Activated T-cell treated with anti-CD3 and anti-CD28 coated beads for 48 hours (primary cell): ENCODE results near the gene TADA2A.

ENCODE experiments used
- DNase-seq: peaks from one replicate; pipeline ENCODE4 v3.0.0-alpha.2; 2020; ENCODE audit warnings: low read depth

Gene TADA2A, protein sequence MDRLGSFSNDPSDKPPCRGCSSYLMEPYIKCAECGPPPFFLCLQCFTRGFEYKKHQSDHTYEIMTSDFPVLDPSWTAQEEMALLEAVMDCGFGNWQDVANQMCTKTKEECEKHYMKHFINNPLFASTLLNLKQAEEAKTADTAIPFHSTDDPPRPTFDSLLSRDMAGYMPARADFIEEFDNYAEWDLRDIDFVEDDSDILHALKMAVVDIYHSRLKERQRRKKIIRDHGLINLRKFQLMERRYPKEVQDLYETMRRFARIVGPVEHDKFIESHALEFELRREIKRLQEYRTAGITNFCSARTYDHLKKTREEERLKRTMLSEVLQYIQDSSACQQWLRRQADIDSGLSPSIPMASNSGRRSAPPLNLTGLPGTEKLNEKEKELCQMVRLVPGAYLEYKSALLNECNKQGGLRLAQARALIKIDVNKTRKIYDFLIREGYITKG

DNA sequence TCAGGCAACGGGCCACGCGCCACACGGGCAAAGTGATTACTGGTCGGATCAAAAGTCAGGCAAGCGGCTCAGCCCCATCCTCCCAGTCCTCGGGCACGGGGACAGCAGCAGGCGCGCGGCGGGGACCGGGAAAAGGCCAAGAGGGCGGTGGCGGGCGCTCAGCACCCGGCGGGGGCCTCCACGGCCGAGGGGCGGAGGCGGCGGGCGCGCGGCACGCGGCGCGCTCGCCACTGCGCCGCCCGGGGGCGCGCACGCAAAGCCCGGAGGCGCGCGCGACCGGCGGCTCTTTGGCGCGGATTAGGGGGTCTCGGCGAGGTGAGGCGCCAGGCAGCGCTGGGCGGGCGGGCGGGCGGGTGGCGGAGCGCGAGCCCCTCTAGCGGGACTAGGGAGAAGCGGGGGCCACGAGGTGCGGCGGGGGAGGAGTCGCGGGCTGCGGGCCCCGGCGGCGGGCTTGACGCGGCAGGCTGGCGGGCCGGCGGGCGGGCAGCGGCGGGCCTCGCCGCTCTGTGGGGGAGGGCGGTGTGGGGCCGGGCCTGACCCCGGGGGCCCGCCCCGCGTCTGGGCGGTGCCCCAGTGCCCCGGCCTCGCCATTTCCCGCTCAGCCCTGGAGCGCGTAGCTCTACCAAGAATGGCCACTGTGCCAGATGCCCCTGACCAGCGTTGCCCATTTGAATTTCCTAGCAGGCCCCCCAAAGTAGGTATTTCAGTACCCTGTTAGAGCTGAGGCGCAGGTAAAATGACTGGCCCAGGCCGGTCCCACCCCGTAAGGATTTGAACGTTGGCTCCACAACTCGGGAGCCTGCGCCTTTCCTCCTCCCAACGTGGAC, at the start of gene TADA2A, which contains the start of gene ACACA:
TADA2A (plus strand) TSS at position 252 of the 827 bp plus-strand sequence. CDS start 4,480 bp downstream, outside the sequence.
ACACA (minus strand) TSS at position 202 of the 827 bp plus-strand sequence. CDS start 537 bp downstream, outside the sequence.
- peak; percentile 83 for DNase-seq

DNA sequence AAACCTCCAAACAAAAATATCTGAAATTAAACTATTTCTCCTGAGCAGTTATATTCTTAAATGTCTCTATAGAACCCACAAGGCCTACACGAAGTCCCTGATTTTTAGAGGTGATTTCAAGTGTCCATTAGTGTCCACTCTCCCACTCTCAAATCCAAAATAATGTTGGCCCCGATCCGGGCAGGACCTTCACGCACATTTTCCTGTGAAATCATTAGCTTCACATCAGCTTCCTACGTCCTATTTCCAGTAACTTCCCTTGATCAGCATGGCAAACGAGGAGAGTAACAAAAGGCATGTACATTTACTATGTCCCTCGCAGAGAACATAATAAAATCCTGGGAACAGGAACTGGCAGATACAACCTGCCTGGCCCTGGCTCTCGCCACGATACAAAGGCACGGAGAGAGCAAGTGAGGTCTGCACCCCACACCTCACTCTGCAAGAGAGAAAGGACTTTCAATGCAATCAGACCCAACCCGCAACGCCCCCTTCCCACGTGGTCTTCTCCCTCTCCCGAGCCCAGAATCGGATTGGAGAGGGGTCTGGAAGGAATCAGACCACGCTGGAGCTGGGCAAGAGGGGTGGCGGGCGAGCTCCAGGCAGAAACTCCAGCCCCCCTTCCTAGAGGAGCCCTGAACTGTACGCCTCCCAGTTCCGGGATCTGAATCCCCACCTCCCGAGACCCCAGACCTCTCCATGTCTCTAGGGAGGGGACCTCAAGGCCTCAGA, 48.4 kb upstream of the TADA2A start:
- DNase-seq: peak; percentile 36

DNA sequence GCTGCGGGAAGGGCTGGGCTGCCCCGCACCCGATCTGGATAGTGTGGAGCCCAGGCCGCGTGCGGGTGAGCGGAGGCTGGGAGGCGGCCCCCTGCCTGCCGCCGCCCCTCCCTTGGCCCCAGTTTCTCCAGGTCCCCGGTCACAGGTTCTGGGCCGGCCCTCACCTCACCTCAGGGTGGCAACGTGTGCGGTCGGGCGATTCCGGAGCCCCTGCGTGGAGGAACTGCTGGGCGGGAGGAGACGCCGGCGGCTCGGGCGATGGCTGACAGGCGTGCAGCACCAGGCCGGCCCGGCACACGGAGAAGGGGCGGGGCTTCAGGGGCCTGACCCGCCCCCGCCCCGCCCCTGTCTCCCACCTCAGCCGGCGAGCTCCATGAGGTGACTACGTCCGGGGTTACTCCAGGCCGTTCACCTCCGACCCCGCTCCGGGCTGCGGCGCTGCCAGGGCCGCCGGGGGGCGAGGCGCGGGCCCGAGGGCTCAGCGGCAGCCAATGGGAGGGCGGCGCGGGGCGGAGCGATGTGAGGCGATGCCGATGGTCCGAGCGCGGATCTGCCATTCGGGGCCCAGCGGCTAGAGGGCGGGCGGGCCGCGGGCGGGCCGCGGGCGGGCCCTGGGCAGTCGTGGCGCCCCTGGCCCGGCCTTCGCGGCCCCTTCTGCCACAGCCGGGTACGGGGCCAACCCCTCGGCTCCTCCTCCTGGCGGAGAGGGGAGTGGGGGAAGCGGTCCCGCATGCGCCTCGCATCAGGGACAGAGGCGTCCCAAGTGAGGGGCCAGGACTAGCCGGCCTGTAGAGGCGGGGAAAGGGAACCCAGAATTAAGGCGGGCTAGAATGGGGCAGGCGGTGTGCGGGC, 47.6 kb upstream of the TADA2A start:
- DNase-seq: peak; percentile 97

DNA sequence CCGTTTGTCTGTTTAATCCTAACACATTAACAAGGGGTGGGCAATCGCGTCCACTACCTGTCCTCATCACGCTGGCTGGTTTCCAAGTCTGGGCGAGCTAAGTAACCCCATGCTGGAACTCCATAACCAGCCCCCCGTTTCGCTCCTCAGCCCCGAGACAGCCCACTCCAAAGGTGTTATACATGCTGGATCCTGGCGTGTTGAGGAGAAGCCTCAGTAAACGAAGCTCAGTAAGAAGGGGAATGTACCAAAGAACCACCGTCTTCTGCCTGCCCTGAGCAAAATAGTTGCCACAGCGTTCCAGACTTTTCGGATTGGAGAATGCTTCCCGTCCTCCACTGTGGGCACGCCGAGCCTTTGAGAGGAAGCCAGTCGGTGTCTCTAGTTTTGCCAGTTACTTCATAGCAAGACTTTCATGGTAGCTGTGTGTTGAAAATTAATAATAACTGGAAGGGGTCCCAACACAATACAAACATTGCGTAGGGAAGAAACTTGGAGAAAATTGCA, 47.0 kb upstream of the TADA2A start:
- DNase-seq: no peak

DNA sequence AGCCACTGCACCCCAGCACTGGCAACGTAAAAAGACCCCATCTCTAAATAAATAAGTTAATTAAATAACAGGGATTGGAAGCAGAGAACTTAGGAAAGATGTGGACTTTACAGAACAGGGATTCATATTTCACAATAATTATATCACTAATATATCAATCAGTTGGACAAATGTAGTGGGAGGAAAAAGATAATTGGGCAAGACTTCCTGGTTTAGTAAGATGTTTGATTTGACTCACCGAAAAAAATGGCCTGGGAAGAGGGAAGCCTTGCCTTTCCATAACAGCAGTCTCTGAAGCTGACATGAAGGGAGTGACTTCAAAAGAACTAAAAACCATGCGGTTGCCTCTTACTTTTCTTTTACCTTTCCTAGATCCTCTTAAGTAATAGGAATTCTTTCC, 46.1 kb upstream of the TADA2A start:
- no peak for DNase-seq

DNA sequence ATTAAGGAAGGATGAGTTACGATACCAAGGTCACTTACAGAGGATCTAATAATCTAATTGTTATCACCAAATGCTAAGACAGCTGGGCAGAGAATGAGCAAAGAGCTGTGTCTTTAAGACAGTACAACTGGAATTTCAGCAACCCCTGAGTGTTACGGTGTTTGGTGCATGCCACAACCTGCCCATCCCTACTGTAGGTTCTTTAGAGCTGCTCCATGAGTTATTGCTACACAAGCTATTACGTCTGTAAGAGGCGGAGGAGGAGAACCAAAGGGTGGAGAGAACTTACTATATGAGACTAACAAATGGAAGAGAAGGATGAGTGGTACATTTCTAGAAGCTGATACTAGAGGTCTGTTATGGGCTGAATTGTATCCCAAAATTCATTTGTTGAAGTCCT, 45.1 kb upstream of the TADA2A start:
- DNase-seq: no peak

DNA sequence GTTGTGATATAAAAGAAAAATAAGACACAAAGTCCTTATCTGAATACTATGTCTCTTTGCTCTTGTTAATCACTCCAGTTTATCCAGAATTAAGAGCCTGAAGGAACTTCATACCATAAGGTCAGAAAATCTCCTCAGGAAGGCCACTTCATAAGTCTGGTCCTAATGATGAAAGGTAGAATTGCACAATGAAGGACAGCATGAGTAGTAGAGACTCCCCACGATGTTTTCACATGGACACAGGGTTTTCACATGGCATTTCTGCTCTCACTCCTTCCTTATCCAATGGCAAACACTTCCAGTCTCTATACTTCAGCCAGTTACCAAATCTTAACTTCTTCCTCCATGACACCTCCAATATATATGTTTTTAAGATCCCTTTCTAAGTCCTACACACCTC, 41.1 kb upstream of the TADA2A start:
- no peak for DNase-seq

DNA sequence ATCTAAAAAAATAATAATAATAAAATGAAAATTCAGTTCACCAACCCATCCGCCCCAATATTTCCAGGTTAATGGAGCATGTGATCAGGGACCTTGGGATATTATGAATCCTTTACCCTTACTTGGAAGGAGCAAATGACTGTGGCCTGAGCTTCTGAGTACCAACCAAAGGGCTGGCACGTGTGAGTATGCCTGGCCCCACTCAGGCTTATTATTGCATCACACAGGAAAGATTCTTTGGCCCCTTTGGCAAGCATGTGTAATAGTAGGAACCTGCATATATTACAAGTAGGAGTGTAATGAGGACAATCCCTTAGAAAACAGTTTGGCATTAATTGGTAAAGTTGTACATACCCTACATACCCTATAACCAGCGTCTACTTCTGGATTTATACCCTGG, 38.1 kb upstream of the TADA2A start:
- DNase-seq: no peak

DNA sequence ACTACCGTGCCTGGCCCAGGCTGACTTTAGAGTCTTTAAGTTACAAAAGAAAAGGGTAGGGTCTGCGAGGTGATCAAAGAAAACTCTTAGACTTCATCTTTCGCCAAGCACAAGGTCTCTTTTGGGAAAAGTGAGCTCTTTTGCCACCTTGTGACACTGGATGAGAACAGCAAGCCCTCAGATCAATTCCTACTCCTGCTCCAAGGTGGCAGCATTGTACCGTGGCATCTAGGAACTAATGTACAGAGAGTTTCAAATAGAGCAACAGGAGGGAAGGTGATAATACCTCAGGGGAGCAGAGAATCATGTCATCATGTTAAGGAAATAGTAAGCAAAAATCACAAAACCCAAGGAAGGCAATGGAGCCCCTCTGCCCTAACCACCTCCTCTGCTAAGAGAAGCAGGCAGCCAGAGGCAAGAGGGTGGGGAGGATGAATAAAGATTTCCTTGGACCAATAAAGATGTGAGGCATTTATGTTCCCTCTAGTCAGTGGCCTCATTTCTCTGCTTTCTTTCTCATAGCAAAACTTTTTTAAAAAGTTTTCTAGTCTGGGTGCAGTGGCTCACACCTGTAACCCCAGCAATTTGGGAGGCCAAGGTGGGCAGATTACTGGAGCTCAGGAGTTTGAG, 33.0 kb upstream of the TADA2A start:
- DNase-seq: peak; percentile 52

DNA sequence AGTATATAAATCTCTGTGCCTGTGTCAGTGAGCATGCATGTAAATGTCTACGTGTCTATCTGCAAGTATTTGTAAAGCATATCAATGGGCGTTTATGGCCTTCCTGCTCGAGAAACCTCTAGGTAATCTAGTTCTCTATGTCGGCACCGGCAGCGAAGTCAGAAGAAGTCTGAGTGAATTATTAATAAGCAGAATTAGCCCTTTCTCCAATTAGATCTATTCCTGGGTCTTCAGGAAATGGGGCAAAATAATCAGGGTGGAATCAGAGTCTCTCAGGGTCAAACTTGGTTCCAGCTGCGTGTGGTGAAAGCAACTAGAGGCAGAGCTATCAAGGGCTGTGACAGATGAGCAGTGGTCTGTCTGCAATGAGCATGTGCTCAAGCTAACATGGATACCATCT, 31.0 kb upstream of the TADA2A start, which contains the start of gene C17orf78:
C17orf78 (plus strand) TSS at position 280 of the 400 bp plus-strand sequence; CDS start at position 388, 108 bp downstream.
- DNase-seq: no peak

DNA sequence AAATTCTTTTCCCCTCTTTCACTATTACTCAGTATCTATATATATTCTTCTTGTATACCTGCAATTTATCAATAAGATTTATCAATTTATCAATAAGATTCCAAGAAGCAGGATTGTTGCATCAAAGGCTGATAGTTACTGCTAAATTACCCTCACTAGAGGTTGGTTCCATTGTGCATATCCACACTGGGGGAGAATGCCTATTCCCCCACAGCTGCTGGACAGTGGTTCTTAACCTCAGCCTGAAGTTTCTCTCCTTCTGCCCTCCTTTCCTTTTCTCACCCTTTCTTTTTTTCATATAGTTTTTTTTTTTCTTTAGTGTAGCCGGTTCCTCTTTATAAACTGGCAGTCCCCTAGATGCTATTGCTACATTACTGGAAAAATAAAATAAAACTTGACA, 24.6 kb upstream of the TADA2A start:
- DNase-seq: no peak

DNA sequence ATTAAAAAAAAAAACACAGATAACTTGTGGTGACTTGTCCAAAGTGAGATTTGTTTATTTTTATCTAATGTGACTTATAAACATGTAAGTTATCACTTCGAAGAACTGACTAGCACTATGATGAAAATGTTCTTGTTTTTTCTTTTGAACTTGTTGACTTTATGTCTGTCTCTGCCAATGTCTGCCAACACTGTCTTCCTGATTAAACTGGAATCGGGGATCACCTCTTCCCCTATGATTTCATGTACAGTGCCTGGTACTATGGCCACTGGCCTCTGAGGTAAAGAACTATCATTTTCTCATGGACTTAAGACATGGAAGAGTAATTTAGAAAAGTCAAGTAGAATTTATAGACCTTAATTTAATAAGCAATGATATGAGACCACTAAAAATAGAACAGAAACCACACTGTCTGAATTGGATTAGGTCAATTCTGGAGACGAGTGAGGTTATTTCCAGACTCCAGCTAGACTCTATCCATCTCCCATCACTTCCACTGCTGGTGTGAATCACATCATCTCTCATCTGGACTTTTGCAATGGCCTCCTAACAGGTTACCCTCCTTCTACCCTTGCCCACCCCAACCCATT, 22.0 kb upstream of the TADA2A start:
- DNase-seq: no peak

DNA sequence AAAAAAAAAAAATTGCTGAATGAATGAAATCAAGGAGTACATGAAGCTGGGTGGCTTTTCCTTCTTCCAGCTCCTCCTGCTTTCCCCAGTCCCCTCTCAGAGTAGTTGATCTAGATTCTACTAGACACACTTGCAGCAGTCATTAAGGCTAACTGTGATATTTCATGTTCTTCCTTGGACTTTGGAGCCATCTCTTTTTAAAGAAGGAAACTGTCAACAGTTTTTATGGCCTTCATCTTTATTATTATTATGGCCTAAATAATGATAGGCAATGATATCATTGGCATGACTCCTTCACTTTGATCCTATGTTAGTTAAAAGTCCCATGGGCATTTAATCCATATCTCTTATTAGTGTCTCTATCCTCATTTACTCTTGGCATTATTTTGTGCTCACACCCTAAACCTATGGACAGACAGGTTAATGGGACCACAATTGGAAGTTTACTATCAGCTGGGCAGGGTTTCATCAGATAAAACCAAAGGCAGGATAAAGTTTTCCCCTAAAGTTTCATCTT, 21.2 kb upstream of the TADA2A start:
- DNase-seq: no peak

DNA sequence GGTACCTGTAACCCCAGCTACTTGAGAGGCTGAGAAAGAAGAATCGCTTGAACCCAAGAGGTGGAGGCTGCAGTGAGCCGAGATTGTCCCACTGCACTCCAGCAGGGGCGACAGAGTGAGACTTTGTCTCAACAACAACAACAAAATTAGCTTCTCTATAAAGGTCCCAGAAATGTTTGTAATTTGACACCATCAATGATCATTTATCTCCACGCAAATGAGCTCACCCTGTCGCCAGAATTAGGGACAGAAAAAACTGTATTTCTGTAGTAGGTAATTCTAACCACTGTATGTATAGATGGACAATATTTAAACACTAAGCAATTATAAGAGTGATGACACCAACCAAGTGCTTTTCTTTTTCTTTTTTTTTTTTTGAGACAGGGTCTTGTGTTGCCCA, 20.2 kb upstream of the TADA2A start:
- DNase-seq: no peak

DNA sequence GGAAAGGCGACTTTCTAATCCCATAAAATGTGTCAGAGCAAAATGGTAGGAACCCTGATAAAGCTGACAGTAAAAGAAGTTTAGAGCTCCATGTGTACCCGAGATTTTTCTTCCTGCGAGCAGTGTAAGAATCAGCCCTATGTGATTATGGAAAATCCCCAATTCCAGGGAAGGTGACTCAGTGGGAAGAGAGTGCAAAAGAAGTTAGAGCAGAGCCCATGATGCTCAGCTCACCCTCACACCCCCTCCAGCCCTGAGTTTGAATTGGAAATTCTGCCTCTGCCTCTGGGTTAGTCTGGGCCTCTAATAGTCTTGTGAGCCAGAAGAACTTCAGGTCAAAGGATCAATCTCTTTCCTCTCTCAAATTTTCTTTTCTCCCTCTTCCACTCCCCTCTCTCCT, 18.4 kb upstream of the TADA2A start:
- DNase-seq: no peak

DNA sequence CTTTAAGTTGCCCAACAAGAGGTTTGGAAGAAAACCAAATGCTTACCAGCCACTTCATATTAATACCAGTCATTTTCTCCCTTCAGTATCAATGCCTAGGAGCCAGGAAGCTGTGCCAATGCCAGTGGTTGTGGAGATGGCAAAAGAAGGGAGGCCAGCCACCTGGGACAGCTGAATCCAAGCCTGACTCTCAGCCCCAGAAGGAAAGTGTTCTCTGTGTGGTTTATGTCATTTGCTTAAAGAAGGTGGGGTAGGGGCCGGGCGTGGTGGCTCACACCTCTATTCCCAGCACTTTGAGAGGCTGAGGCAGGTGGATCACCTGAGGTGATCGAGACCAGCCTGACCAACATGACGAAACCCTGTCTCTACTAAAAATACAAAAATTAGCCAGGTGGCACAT, 17.5 kb upstream of the TADA2A start:
- no peak for DNase-seq

DNA sequence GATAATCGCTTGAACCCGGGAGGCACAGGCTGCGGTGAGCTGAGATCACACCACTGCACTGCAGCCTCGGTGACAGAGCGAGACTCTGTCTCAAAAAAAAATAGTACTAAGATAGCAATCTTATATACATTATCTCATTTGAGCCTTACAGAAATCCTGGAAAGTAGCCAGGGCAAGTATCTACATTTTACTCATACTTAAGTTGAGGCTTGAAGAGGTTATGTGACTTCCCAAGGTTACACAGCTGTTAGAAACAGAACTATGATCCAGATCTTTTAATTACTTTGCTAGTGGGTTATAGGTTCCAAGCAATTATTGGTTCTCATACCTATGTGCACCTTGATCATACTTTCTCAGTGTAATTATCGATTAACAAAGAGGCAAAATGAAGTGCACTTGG, 15.5 kb upstream of the TADA2A start:
- DNase-seq: no peak

DNA sequence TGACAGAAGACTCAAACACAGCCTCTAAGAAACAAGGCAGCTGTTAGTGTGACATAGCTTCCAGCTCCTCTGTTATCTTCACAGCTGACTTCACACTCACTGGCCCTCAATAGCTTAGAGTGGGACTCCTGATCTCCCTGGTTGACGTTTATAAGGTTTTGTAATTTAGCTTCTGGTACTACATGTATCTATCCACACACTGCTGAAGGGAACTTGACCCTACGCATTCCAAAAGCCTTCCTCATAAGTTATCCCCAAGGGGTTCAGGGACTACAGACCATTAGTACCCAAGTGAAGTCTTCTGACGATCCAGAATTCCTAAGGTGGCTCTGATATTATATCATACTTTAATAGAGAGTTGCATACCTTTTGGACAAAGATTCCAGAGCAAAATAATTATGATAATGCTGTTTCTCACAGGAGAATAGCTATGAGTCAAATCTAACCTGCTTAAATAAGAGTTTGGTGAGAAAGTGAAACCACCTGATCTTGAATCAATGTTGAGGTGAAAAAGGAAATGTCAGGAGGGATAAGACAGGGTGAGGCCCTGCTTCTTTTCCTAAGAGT, 14.6 kb upstream of the TADA2A start:
- DNase-seq: no peak

DNA sequence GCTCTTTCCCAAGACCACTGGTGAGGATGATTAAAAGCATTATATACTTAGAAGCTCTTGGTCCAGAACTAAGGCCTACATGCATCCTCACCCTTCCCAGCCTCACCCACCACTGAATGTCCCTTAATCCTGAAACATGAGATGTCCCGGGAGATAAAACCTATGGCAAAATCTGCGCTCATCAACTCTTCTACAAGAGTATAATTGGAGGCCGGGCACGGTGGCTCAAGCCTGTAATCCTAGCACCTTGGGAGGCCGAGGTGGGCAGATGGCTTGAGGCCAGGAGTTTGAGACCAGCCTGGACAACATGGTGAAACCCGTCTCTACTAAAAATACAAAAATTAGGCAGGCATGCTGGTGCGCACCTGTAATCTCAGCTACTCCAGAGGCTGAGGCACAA, 13.3 kb upstream of the TADA2A start:
- no peak for DNase-seq
